Nephron progenitor cell (in vitro differentiated cells): Measurements from ENCODE around the gene QSOX2.

Source experiments
- DNase-seq: peaks from one replicate; pipeline ENCODE4 v3.0.0; 2021
- H3K27ac Mint-ChIP-seq: 2 replicates; pipeline ENCODE4 v1.8.0; 2021; ENCODE audit warnings: mild to moderate bottlenecking, moderate library complexity, mixed read lengths
- H3K27me3 Mint-ChIP-seq: 2 replicates; pipeline ENCODE4 v1.8.0; 2021; ENCODE audit warnings: mild to moderate bottlenecking, low read depth, mixed read lengths; ENCODE audit not compliant: poor library complexity
- H3K36me3 Mint-ChIP-seq: 2 replicates; pipeline ENCODE4 v1.8.0; 2021; ENCODE audit warnings: low read depth, mixed read lengths
- H3K4me1 Mint-ChIP-seq: 2 replicates; pipeline ENCODE4 v1.8.0; 2021; ENCODE audit warnings: mixed read lengths
- H3K4me3 Mint-ChIP-seq: 2 replicates; pipeline ENCODE4 v1.8.0; 2021; ENCODE audit warnings: mild to moderate bottlenecking, moderate library complexity, mixed read lengths
- H3K9me3 Mint-ChIP-seq: 2 replicates; pipeline ENCODE4 v1.8.0; 2021; ENCODE audit warnings: mild to moderate bottlenecking, moderate library complexity, mixed read lengths
- CTCF ChIP-seq: fragments of 200-600 bp; sonication (generic); IDR thresholded peaks from 2 replicates; pipeline ENCODE4 v1.5.0; 2021; ENCODE audit warnings: antibody characterized with exemption

Gene QSOX2

GRCh38 chr9:136197930-136198604 lies 47.5 kb downstream of the QSOX2 start:
- H3K4me3 Mint-ChIP-seq: no peak overlapping the region
- TF ChIP-seq CTCF: no peak
- H3K27me3 Mint-ChIP-seq: peaks cover 96% of the 10 kb centered on the region
- no peaks in the 10 kb centered on the region for H3K9me3 Mint-ChIP-seq
- no peaks in the 10 kb centered on the region for H3K36me3 Mint-ChIP-seq
- no peaks in the 10 kb centered on the region for H3K4me1 Mint-ChIP-seq
- H3K27ac Mint-ChIP-seq: no peak overlapping the region
- DNase-seq: no peak

GRCh38 chr9:136197084-136197875 lies 48.3 kb downstream of the QSOX2 start:
- Mint-ChIP-seq H3K9me3 (no peaks in the 10 kb centered on the region), H3K36me3 (no peaks in the 10 kb centered on the region), H3K4me3 (no peak overlapping the region), H3K4me1 (no peaks in the 10 kb centered on the region), H3K27me3 (peaks cover 96% of the 10 kb centered on the region), H3K27ac (no peak overlapping the region)
- TF ChIP-seq CTCF: no peak
- DNase-seq: no peak

GRCh38 chr9:136196404-136197083 lies 49.1 kb downstream of the QSOX2 start:
- no peak for DNase-seq
- Mint-ChIP-seq H3K4me3 (no peak overlapping the region), H3K36me3 (no peaks in the 10 kb centered on the region), H3K4me1 (no peaks in the 10 kb centered on the region), H3K27ac (no peak overlapping the region), H3K27me3 (peaks cover 96% of the 10 kb centered on the region), H3K9me3 (no peaks in the 10 kb centered on the region)
- TF ChIP-seq CTCF: no peak

GRCh38 chr9:136194540-136194939 lies 51.1 kb downstream of the QSOX2 start:
- no peak overlapping the region for H3K4me3 Mint-ChIP-seq
- H3K27ac Mint-ChIP-seq: no peak overlapping the region
- peaks cover 2% of the 10 kb centered on the region for H3K4me1 Mint-ChIP-seq
- H3K36me3 Mint-ChIP-seq: no peaks in the 10 kb centered on the region
- no peaks in the 10 kb centered on the region for H3K9me3 Mint-ChIP-seq
- no peak for DNase-seq
- TF ChIP-seq CTCF: no peak
- peaks cover 94% of the 10 kb centered on the region for H3K27me3 Mint-ChIP-seq

- no peak overlapping the region for H3K4me3 Mint-ChIP-seq
- no peak overlapping the region for H3K27ac Mint-ChIP-seq
Measured at GRCh38 chr9:136193891-136194279, 51.7 kb downstream of the QSOX2 start.

More at GRCh38 chr9:136193891-136194279, 51.7 kb downstream of the QSOX2 start:
- no peak for TF ChIP-seq CTCF
- peaks cover 5% of the 10 kb centered on the region for H3K4me1 Mint-ChIP-seq
- DNase-seq: no peak
- H3K27me3 Mint-ChIP-seq: peaks cover 95% of the 10 kb centered on the region
- no peaks in the 10 kb centered on the region for H3K9me3 Mint-ChIP-seq
- no peaks in the 10 kb centered on the region for H3K36me3 Mint-ChIP-seq
